ENCODE results near the gene UBE2E2. TPM values are rescaled to one million over a fixed set of nuclear protein-coding genes. Genes with fewer than 3 reads are reported as not detected.

UBE2E2 gene
- total RNA-seq, 1 experiment from 2014 or later = 25.1 TPM

GRCh38 chr3:23254835-23255234, 51.7 kb downstream of the UBE2E2 start:
- no peak overlapping the region for H3K27ac Mint-ChIP-seq (ENCODE audit: unreplicated experiment)

GRCh38 chr3:23256741-23257435, 53.8 kb downstream of the UBE2E2 start:
- H3K4me3 Mint-ChIP-seq (ENCODE audit: low read depth, unreplicated experiment) = no peak overlapping the region
- TF ChIP-seq, protein P1, sequence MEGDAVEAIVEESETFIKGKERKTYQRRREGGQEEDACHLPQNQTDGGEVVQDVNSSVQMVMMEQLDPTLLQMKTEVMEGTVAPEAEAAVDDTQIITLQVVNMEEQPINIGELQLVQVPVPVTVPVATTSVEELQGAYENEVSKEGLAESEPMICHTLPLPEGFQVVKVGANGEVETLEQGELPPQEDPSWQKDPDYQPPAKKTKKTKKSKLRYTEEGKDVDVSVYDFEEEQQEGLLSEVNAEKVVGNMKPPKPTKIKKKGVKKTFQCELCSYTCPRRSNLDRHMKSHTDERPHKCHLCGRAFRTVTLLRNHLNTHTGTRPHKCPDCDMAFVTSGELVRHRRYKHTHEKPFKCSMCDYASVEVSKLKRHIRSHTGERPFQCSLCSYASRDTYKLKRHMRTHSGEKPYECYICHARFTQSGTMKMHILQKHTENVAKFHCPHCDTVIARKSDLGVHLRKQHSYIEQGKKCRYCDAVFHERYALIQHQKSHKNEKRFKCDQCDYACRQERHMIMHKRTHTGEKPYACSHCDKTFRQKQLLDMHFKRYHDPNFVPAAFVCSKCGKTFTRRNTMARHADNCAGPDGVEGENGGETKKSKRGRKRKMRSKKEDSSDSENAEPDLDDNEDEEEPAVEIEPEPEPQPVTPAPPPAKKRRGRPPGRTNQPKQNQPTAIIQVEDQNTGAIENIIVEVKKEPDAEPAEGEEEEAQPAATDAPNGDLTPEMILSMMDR (IDR thresholded peaks at IDR 0.05; ENCODE audit: unreplicated experiment) = no peak
- H3K36me3 Mint-ChIP-seq (ENCODE audit: insufficient read depth, unreplicated experiment) = no peaks in the 10 kb centered on the region
- CTCF ChIA-PET = interaction anchor here (0.7 kb wide), 1 partner anchor 101 kb away, joined by 6 read pairs; no protein-coding TSS in a partner anchor
- no TSS peak for BruUV-seq (replicated peaks)
- no peaks in the 10 kb centered on the region for H3K27me3 Mint-ChIP-seq (ENCODE audit: unreplicated experiment)
- H3K4me1 Mint-ChIP-seq (ENCODE audit: low read depth, unreplicated experiment) = peaks cover 27% of the 10 kb centered on the region
- DNase-seq = no peak
- no peaks in the 10 kb centered on the region for H3K9me3 Mint-ChIP-seq (ENCODE audit: low read depth, unreplicated experiment)
- intact Hi-C loops (cut with micrococcal nuclease; ENCODE audit: unreplicated experiment) = no loop called here
- H3K27ac Mint-ChIP-seq (ENCODE audit: unreplicated experiment) = no peak overlapping the region

More at GRCh38 chr3:23254835-23255234, 51.7 kb downstream of the UBE2E2 start:
- Mint-ChIP-seq H3K4me3 (ENCODE audit: low read depth, unreplicated experiment) (no peak overlapping the region), H3K27me3 (ENCODE audit: unreplicated experiment) (no peaks in the 10 kb centered on the region), H3K9me3 (ENCODE audit: low read depth, unreplicated experiment) (no peaks in the 10 kb centered on the region), H3K36me3 (ENCODE audit: insufficient read depth, unreplicated experiment) (no peaks in the 10 kb centered on the region), H3K4me1 (ENCODE audit: low read depth, unreplicated experiment) (peaks cover 27% of the 10 kb centered on the region)
- intact Hi-C loops (cut with micrococcal nuclease; ENCODE audit: unreplicated experiment) = no loop called here
- BruUV-seq (replicated peaks) = no TSS peak
- TF ChIP-seq, protein P1 (IDR thresholded peaks at IDR 0.05; ENCODE audit: unreplicated experiment) = no peak
- no peak for DNase-seq
- CTCF ChIA-PET = interaction anchor here (0.7 kb wide), 1 partner anchor 69 kb away, joined by 3 read pairs; no protein-coding TSS in a partner anchor

GRCh38 chr3:23258110-23258509, 55.0 kb downstream of the UBE2E2 start:
- H3K36me3 Mint-ChIP-seq (ENCODE audit: insufficient read depth, unreplicated experiment) = no peaks in the 10 kb centered on the region
- no peak overlapping the region for H3K27ac Mint-ChIP-seq (ENCODE audit: unreplicated experiment)
- TF ChIP-seq, protein P1 (IDR thresholded peaks at IDR 0.05; ENCODE audit: unreplicated experiment) = no peak
- H3K27me3 Mint-ChIP-seq (ENCODE audit: unreplicated experiment) = no peaks in the 10 kb centered on the region
- no TSS peak for BruUV-seq (replicated peaks)
- intact Hi-C loops (cut with micrococcal nuclease; ENCODE audit: unreplicated experiment) = no loop called here
- no peaks in the 10 kb centered on the region for H3K9me3 Mint-ChIP-seq (ENCODE audit: low read depth, unreplicated experiment)
- CTCF ChIA-PET = no interaction called here
- no peak overlapping the region for H3K4me3 Mint-ChIP-seq (ENCODE audit: low read depth, unreplicated experiment)
- peaks cover 23% of the 10 kb centered on the region for H3K4me1 Mint-ChIP-seq (ENCODE audit: low read depth, unreplicated experiment)
- DNase-seq = no peak

DNA sequence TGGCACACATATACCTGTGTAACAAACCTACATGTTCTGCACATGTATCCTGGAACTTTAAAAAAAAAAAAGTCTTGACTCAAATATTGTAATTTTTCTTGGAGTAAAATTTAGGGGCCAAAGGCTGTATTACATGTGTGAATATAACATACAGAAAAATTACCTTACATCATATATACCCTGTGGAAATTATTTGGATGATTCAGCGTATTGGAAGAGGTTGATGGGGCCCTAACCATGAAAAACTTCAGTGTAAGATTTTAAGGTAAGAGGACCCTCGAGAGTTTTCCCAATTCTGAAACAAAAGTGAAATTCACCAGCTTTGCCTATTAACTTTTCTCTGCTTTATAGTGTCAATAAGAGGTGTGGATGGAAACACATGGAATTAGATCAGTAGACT, 56.4 kb downstream of the UBE2E2 start:
- DNase-seq = no peak
- Mint-ChIP-seq H3K27ac (ENCODE audit: unreplicated experiment) (no peak overlapping the region), H3K4me1 (ENCODE audit: low read depth, unreplicated experiment) (peaks cover 9% of the 10 kb centered on the region), H3K9me3 (ENCODE audit: low read depth, unreplicated experiment) (no peaks in the 10 kb centered on the region), H3K36me3 (ENCODE audit: insufficient read depth, unreplicated experiment) (no peaks in the 10 kb centered on the region), H3K4me3 (ENCODE audit: low read depth, unreplicated experiment) (no peak overlapping the region), H3K27me3 (ENCODE audit: unreplicated experiment) (no peaks in the 10 kb centered on the region)
- CTCF ChIA-PET = no interaction called here
- TF ChIP-seq, protein P1 (IDR thresholded peaks at IDR 0.05; ENCODE audit: unreplicated experiment) = no peak
- BruUV-seq (replicated peaks) = no TSS peak
- intact Hi-C loops (cut with micrococcal nuclease; ENCODE audit: unreplicated experiment) = no loop called here
